SU-DHL-6 (cell line): ENCODE results near the gene GHRHR.

Experiments
- H2AFZ ChIP-seq: fragments of 200-600 bp; sonication (generic); 2 replicates; pipeline ENCODE4 v1.6.1; 2014; ENCODE audit warnings: low read depth, mild to moderate bottlenecking, moderate library complexity, mixed read lengths, antibody characterized with exemption, low read length; ENCODE audit not compliant: severe bottlenecking
- H3F3A ChIP-seq: fragments of 200-600 bp; shearing (Covaris generic); 2 replicates; pipeline ENCODE4 v1.6.0; 2016; ENCODE audit warnings: antibody characterized with exemption, mild to moderate bottlenecking; ENCODE audit not compliant: insufficient read depth
- H3K27ac ChIP-seq: fragments of 200-600 bp; sonication (generic); 2 replicates; pipeline ENCODE4 v1.5.1; 2016; ENCODE audit warnings: low read depth, mild to moderate bottlenecking, low read length, moderate library complexity, mixed read lengths
- H3K27me3 ChIP-seq: fragments of 200-600 bp; sonication (generic), shearing (Covaris generic); 2 replicates; pipeline ENCODE4 v1.6.0; 2014; ENCODE audit warnings: mild to moderate bottlenecking, low read length
- H3K36me3 ChIP-seq: fragments of 200-600 bp; sonication (generic); 2 replicates; pipeline ENCODE4 v1.6.1; 2014; ENCODE audit warnings: mild to moderate bottlenecking, low read length, mixed read lengths
- H3K4me2 ChIP-seq: fragments of 300-600, 200-600 bp; shearing (Covaris generic), sonication (generic); 2 replicates; pipeline ENCODE4 v1.6.0; 2014; ENCODE audit warnings: low read length, low read depth, mild to moderate bottlenecking; ENCODE audit not compliant: poor library complexity, severe bottlenecking
- H3K4me3 ChIP-seq: fragments of 200-600 bp; sonication (generic); 2 replicates; pipeline ENCODE4 v1.5.1; 2014; ENCODE audit warnings: antibody characterized with exemption, low read length, mild to moderate bottlenecking, mixed read lengths; ENCODE audit not compliant: insufficient read depth, poor library complexity, severe bottlenecking
- H3K79me2 ChIP-seq: fragments of 200-600 bp; sonication (generic); 2 replicates; pipeline ENCODE4 v1.6.1; 2014; ENCODE audit warnings: mild to moderate bottlenecking, low read length, moderate library complexity; ENCODE audit not compliant: insufficient read depth
- H3K9ac ChIP-seq: fragments of 200-600 bp; sonication (generic); 2 replicates; pipeline ENCODE4 v1.7.0; 2014; ENCODE audit warnings: mild to moderate bottlenecking, low read length
- H3K9me2 ChIP-seq: fragments of 200-600 bp; sonication (generic); replicated peaks from 2 replicates; pipeline ENCODE4 v1.6.1; 2014; ENCODE audit warnings: low read length; ENCODE audit not compliant: insufficient read depth
- H3K9me3 ChIP-seq: fragments of 200-600 bp; sonication (generic); 2 replicates; pipeline ENCODE4 v1.6.1; 2014; ENCODE audit warnings: low read length, mixed read lengths; ENCODE audit not compliant: insufficient read depth
- H4K20me1 ChIP-seq: fragments of 200-600 bp; sonication (generic); 2 replicates; pipeline ENCODE4 v1.6.1; 2014; ENCODE audit warnings: low read depth, mild to moderate bottlenecking, antibody characterized with exemption, low read length, moderate library complexity, mixed read lengths
- CTCF ChIP-seq: fragments of 200-600 bp; sonication (generic); IDR thresholded peaks from one replicate; pipeline ENCODE4 v1.5.1; 2017; ENCODE audit warnings: antibody characterized with exemption, mild to moderate bottlenecking, low read length, moderate library complexity; ENCODE audit not compliant: insufficient read depth, poor library complexity, severe bottlenecking
- EZH2phosphoT487 ChIP-seq: fragments of 200-600 bp; sonication (generic), shearing (Covaris generic); conservative IDR thresholded peaks from 2 replicates; pipeline ENCODE4 v1.6.1; 2018; ENCODE audit warnings: mild to moderate bottlenecking, antibody characterized with exemption, low read length, moderate library complexity, mixed read lengths

GHRHR gene

GRCh38 chr7:30963842-30964241, at the start of gene GHRHR:
Gene GHRHR (plus strand): TSS chr7:30963953. CDS start chr7:30964069, 116 bp downstream.
- Histone ChIP-seq H3K9me3 (no peaks in the 10 kb centered on the region), H3K9ac (no peak within 1 kb of the TSS), H2AFZ (no peak within 1 kb of the TSS), H3K79me2 (no peaks in the 10 kb centered on the region), H4K20me1 (no peaks in the 10 kb centered on the region), H3K4me2 (no peak within 1 kb of the TSS), H3K27ac (no peak within 1 kb of the TSS), H3K9me2 (no peaks in the 10 kb centered on the region), H3K36me3 (no peaks in the 10 kb centered on the region), H3K4me3 (no peak within 1 kb of the TSS), H3F3A (no peaks in the 10 kb centered on the region), H3K27me3 (0 out of 2 replicates have a peak, but pooled peaks cover 3% of the 10 kb centered on the region)
- TF ChIP-seq EZH2phosphoT487 (no peak), CTCF (no peak)

- TF ChIP-seq CTCF = no peak
- no peak for TF ChIP-seq EZH2phosphoT487
- Histone ChIP-seq H3K27ac (no peak overlapping the region), H3K9me2 (no peaks in the 10 kb centered on the region), H3K79me2 (no peaks in the 10 kb centered on the region), H3K9me3 (no peaks in the 10 kb centered on the region), H3K36me3 (no peaks in the 10 kb centered on the region), H3F3A (no peaks in the 10 kb centered on the region), H3K4me3 (no peak overlapping the region), H3K27me3 (no peaks in the 10 kb centered on the region), H3K4me2 (no peak overlapping the region), H4K20me1 (no peaks in the 10 kb centered on the region), H3K9ac (no peak overlapping the region), H2AFZ (no peak overlapping the region)
Observed at GRCh38 chr7:30914596-30914995, 49.2 kb upstream of the GHRHR start.

- Histone ChIP-seq H3K4me2 (no peak overlapping the region), H3K9ac (no peak overlapping the region), H4K20me1 (no peaks in the 10 kb centered on the region), H3K27me3 (no peaks in the 10 kb centered on the region), H3F3A (no peaks in the 10 kb centered on the region), H3K79me2 (no peaks in the 10 kb centered on the region), H2AFZ (no peak overlapping the region), H3K9me2 (no peaks in the 10 kb centered on the region), H3K9me3 (no peaks in the 10 kb centered on the region), H3K36me3 (no peaks in the 10 kb centered on the region), H3K4me3 (no peak overlapping the region), H3K27ac (no peak overlapping the region)
- TF ChIP-seq CTCF = no peak
- TF ChIP-seq EZH2phosphoT487 = no peak
Observed at GRCh38 chr7:30915005-30915601, 48.6 kb upstream of the GHRHR start.
